WTC11 (cell line): Measurements from ENCODE around the gene TMEM143. TPM values are rescaled to one million over a fixed set of nuclear protein-coding genes. Genes with fewer than 3 reads are reported as not detected.

Experiments
- ATAC-seq: fragments of 200-7000 bp; cut with Tn5 transposase; 2 replicates; pipeline ENCODE4 v1.10.0; 2021; ENCODE audit warnings: mild to moderate bottlenecking, moderate library complexity
- CTCF ChIA-PET: fragments of 300-600 bp; sonication (Branson Sonifier 250); formaldehyde crosslinking; loops from one replicate; lab custom pipeline; 2021; ENCODE audit warnings: antibody characterized with exemption; lab: Charles Lee
- POLR2A ChIA-PET: fragments of 350-600 bp; sonication (Branson Sonifier 250); formaldehyde crosslinking; loops from one replicate; lab custom pipeline; 2021; ENCODE audit warnings: antibody characterized with exemption; lab: Charles Lee
- DNase-seq: peaks from one replicate; pipeline ENCODE4 v3.0.0; 2021; ENCODE audit warnings: low spot score
- H3K27ac Mint-ChIP-seq: 2 replicates; pipeline ENCODE4 v1.8.0; 2021; ENCODE audit warnings: mixed read lengths
- H3K27me3 Mint-ChIP-seq: 2 replicates; pipeline ENCODE4 v1.8.0; 2021; ENCODE audit warnings: low read depth, mild to moderate bottlenecking, moderate library complexity, mixed read lengths
- H3K36me3 Mint-ChIP-seq: 2 replicates; pipeline ENCODE4 v1.8.0; 2021; ENCODE audit warnings: mixed read lengths
- H3K4me1 Mint-ChIP-seq: 2 replicates; pipeline ENCODE4 v1.8.0; 2022; ENCODE audit warnings: mixed read lengths
- H3K4me3 Mint-ChIP-seq: 2 replicates; pipeline ENCODE4 v1.8.0; 2021; ENCODE audit warnings: mild to moderate bottlenecking, moderate library complexity, mixed read lengths
- H3K9me3 Mint-ChIP-seq: 2 replicates; pipeline ENCODE4 v1.8.0; 2021; ENCODE audit warnings: mixed read lengths
- AFF4 ChIP-seq: sonication (generic); formaldehyde crosslinking; IDR thresholded peaks from 2 replicates; pipeline ENCODE4 v1.8.1; 2023; ENCODE audit warnings: mild to moderate bottlenecking, missing genetic modification reagents, borderline replicate concordance
- CTCF ChIP-seq: fragments of 200-600 bp; IDR thresholded peaks from 2 replicates; pipeline ENCODE4 v1.8.0; 2022; ENCODE audit warnings: antibody characterized with exemption
- ESRRA ChIP-seq: sonication (generic); formaldehyde crosslinking; IDR thresholded peaks from 2 replicates; pipeline ENCODE4 v1.8.1; 2022; ENCODE audit warnings: mild to moderate bottlenecking, missing genetic modification reagents, borderline replicate concordance
- GRHL2 ChIP-seq: fragments of 250-450 bp; sonication (Bioruptor Pico); IDR thresholded peaks from 2 replicates; pipeline ENCODE4 v1.8.0; 2022; ENCODE audit warnings: mild to moderate bottlenecking, moderate library complexity; ENCODE audit not compliant: insufficient replicate concordance, severe bottlenecking
- HMGXB4 ChIP-seq: sonication (generic); formaldehyde crosslinking; IDR thresholded peaks from 2 replicates; pipeline ENCODE4 v1.8.1; 2023; ENCODE audit warnings: mild to moderate bottlenecking, moderate library complexity, missing genetic modification reagents
- IRF1 ChIP-seq: sonication (generic); formaldehyde crosslinking; IDR thresholded peaks from 2 replicates; pipeline ENCODE4 v1.8.0; 2023; ENCODE audit warnings: missing genetic modification reagents
- MAX ChIP-seq: sonication (generic); formaldehyde crosslinking; IDR thresholded peaks from 2 replicates; pipeline ENCODE4 v1.8.0; 2022; ENCODE audit warnings: mild to moderate bottlenecking, missing genetic modification reagents
- RORB ChIP-seq: fragments of 250-450 bp; sonication (Bioruptor Pico); IDR thresholded peaks from 2 replicates; pipeline ENCODE4 v1.9.0; 2021; ENCODE audit warnings: mild to moderate bottlenecking
- SMAD3 ChIP-seq: sonication (generic); formaldehyde crosslinking; IDR thresholded peaks from 2 replicates; pipeline ENCODE4 v1.8.0; 2022; ENCODE audit warnings: missing genetic modification reagents, mild to moderate bottlenecking, borderline replicate concordance
- SP1 ChIP-seq: sonication (generic); formaldehyde crosslinking; conservative IDR thresholded peaks from 2 replicates; pipeline ENCODE4 v1.8.1; 2022; ENCODE audit warnings: missing genetic modification reagents
- TCF7 ChIP-seq: sonication (generic); formaldehyde crosslinking; IDR thresholded peaks from 2 replicates; pipeline ENCODE4 v1.8.0; 2022; ENCODE audit warnings: mild to moderate bottlenecking, low read depth, missing genetic modification reagents, moderate library complexity
- ZMAT4 ChIP-seq: fragments of 250-450 bp; sonication (Bioruptor Pico); IDR thresholded peaks from 2 replicates; pipeline ENCODE4 v1.9.0; 2021; ENCODE audit warnings: mild to moderate bottlenecking
- ZNF423 ChIP-seq: fragments of 250-450 bp; sonication (Bioruptor Pico); IDR thresholded peaks from 2 replicates; pipeline ENCODE4 v2.1.2; 2022; ENCODE audit warnings: mild to moderate bottlenecking, moderate library complexity
- ZNF425 ChIP-seq: fragments of 250-450 bp; sonication (Bioruptor Pico); conservative IDR thresholded peaks from 2 replicates; pipeline ENCODE4 v1.9.0; 2021; ENCODE audit warnings: mild to moderate bottlenecking
- ZSCAN18 ChIP-seq: fragments of 250-450 bp; sonication (Bioruptor Pico); IDR thresholded peaks from 2 replicates; pipeline ENCODE4 v2.1.2; 2022; ENCODE audit warnings: mild to moderate bottlenecking, moderate library complexity
- total RNA-seq: library from RNA; stranded (reverse); gene quantifications from 3 replicates; pipeline ENCODE4 v1.2.3, GENCODE V29; 2021

Gene TMEM143
- total RNA-seq, 1 experiment from 2014 or later = 20.2 TPM

- H3K36me3 Mint-ChIP-seq = no peaks in the 10 kb centered on the region
- H3K27ac Mint-ChIP-seq = peak overlapping the region; percentile 98
- ATAC-seq (peak; percentile 81), DNase-seq (peak; percentile 100)
- TF ChIP-seq ZNF423 (CRISPR knock-in tag) = no peak
- TF ChIP-seq ZMAT4 = peak; percentile 60; the same call in 1 of the 2 replicates
- peaks cover 37% of the 10 kb centered on the region for H3K27me3 Mint-ChIP-seq
- peaks cover 48% of the 10 kb centered on the region for H3K4me1 Mint-ChIP-seq
- peak overlapping the region; percentile 91 for H3K4me3 Mint-ChIP-seq
- ChIA-PET CTCF (interaction anchor here (0.6 to 12.8 kb wide), 23 partner anchors 8 to 267 kb away, joined by 3 to 404 read pairs (median 3); partner anchors contain the start of genes KDELR1, SYNGR4 and TMEM143), POLR2A (interaction anchor here (1.0 to 1.8 kb wide), 6 partner anchors 8 to 267 kb away, joined by 3 to 16 read pairs (median 3); partner anchors contain the start of gene KDELR1)
- H3K9me3 Mint-ChIP-seq = no peaks in the 10 kb centered on the region
Observed at GRCh38 chr19:48321372-48321621, 42.4 kb downstream of the TMEM143 start.

GRCh38 chr19:48319647-48320541 is 43.8 kb downstream of the TMEM143 start:
- Mint-ChIP-seq H3K4me1 (peaks cover 34% of the 10 kb centered on the region), H3K27ac (peak overlapping the region; percentile 98), H3K9me3 (no peaks in the 10 kb centered on the region), H3K4me3 (peak overlapping the region; percentile 91), H3K36me3 (no peaks in the 10 kb centered on the region), H3K27me3 (peaks cover 23% of the 10 kb centered on the region)
- ChIA-PET POLR2A (interaction anchor here (1.1 to 1.5 kb wide), 2 partner anchors 11 to 14 kb away, joined by 3 to 6 read pairs; no protein-coding TSS in a partner anchor), CTCF (interaction anchor here (0.6 to 12.8 kb wide), 19 partner anchors 10 to 289 kb away, joined by 3 to 404 read pairs (median 4); partner anchors contain the start of genes KDELR1, SYNGR4 and TMEM143)
- ATAC-seq = peak; percentile 33
- no peak for TF ChIP-seq RORB
- TF ChIP-seq ZSCAN18 (CRISPR knock-in tag) = no peak
- TF ChIP-seq SP1 (CRISPR knock-in tag) = peak; percentile 83
- TF ChIP-seq IRF1 (CRISPR knock-in tag) = no peak
- no peak for TF ChIP-seq AFF4 (CRISPR knock-in tag)
- peak; percentile 71; the same call in 1 of the 2 replicates for TF ChIP-seq CTCF
- no peak for TF ChIP-seq ESRRA
- TF ChIP-seq ZNF425 (CRISPR knock-in tag) = no peak
- no peak for TF ChIP-seq SMAD3
- 0 out of 2 replicates have a peak, but pooled peaks have one; percentile 31 for TF ChIP-seq HMGXB4 (CRISPR knock-in tag)
- no peak for TF ChIP-seq GRHL2 (CRISPR knock-in tag)
- TF ChIP-seq TCF7 (CRISPR knock-in tag) = no peak
- 0 out of 2 replicates have a peak, but pooled peaks have one; percentile 29 for TF ChIP-seq MAX (CRISPR knock-in tag)
- DNase-seq = peak; percentile 94
